ENCODE data around the gene CREB3L4. TPM values are rescaled to one million over a fixed set of nuclear protein-coding genes. Genes with fewer than 3 reads are reported as not detected.
"Not testable (repeated sequence)": the region's sequence is repeated elsewhere in the genome, so short reads cannot be mapped to it uniquely, and the experiment has no call there.

CREB3L4 gene
- total and polyA plus RNA-seq, 4 donors, result 4.3 to 16.5 (median 10.3) TPM

DNA sequence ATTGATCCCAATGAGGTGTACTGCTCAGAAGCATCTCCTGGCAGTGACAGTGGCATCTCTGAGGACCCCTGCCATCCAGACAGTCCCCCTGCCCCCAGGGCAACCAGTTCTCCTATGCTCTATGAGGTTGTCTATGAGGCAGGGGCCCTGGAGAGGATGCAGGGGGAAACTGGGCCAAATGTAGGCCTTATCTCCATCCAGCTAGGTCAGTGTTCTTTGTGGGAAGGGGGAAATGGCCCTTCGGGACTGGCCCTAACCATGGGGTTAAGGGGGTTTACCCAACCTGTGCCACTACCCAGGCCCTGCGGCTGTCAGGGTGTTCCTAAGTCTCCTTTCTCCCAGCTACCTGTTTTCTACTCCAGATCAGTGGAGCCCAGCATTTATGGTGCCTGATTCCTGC is 1.3 kb downstream of the CREB3L4 start:
- no peaks in the 10 kb centered on the region for H3K27me3 ChIP-seq (ENCODE audit: control insufficient read depth, insufficient read depth, low read length)
- H3K4me3 ChIP-seq (ENCODE audit: low read depth, low read length), result no peak overlapping the region
- DNase-seq (ENCODE audit: low read depth in 4 of 6, low spot score in 6 of 6), result no peak
- WGBS (ENCODE audit: insufficient coverage), result 90% methylated on average over 2 of the region's 2 CpGs
- no peak overlapping the region for H3K27ac ChIP-seq (ENCODE audit: low read depth, low read length)
- peaks cover 14% of the 10 kb centered on the region for H3K36me3 ChIP-seq (ENCODE audit: control insufficient read depth, insufficient read depth, low read length)
- no peaks in the 10 kb centered on the region for H3K9me3 ChIP-seq (ENCODE audit: control insufficient read depth, insufficient read depth, low read length)
- H3K4me1 ChIP-seq (ENCODE audit: control insufficient read depth, insufficient read depth, low read length), result peaks cover 23% of the 10 kb centered on the region

GRCh38 chr1:153970346-153970745 is 2.6 kb downstream of the CREB3L4 start:
- peaks cover 20% of the 10 kb centered on the region for H3K4me1 ChIP-seq (ENCODE audit: control insufficient read depth, insufficient read depth, low read length)
- 85% methylated on average over 2 of the region's 2 CpGs for WGBS (ENCODE audit: insufficient coverage)
- H3K36me3 ChIP-seq (ENCODE audit: control insufficient read depth, insufficient read depth, low read length), result peaks cover 18% of the 10 kb centered on the region
- H3K4me3 ChIP-seq (ENCODE audit: low read depth, low read length), result no peak overlapping the region
- H3K27ac ChIP-seq (ENCODE audit: low read depth, low read length), result no peak overlapping the region
- no peak for DNase-seq (ENCODE audit: low read depth in 4 of 6, low spot score in 6 of 6)
- H3K27me3 ChIP-seq (ENCODE audit: control insufficient read depth, insufficient read depth, low read length), result no peaks in the 10 kb centered on the region
- no peaks in the 10 kb centered on the region for H3K9me3 ChIP-seq (ENCODE audit: control insufficient read depth, insufficient read depth, low read length)

GRCh38 chr1:153973071-153973470 is 5.4 kb downstream of the CREB3L4 start:
- no peaks in the 10 kb centered on the region for H3K27me3 ChIP-seq (ENCODE audit: control insufficient read depth, insufficient read depth, low read length)
- DNase-seq (ENCODE audit: low read depth in 4 of 6, low spot score in 6 of 6), result no peak
- peaks cover 25% of the 10 kb centered on the region for H3K4me1 ChIP-seq (ENCODE audit: control insufficient read depth, insufficient read depth, low read length)
- no peak overlapping the region for H3K4me3 ChIP-seq (ENCODE audit: low read depth, low read length)
- no peaks in the 10 kb centered on the region for H3K9me3 ChIP-seq (ENCODE audit: control insufficient read depth, insufficient read depth, low read length)
- WGBS (ENCODE audit: insufficient coverage), result 87% methylated on average over 3 of the region's 3 CpGs
- H3K36me3 ChIP-seq (ENCODE audit: control insufficient read depth, insufficient read depth, low read length), result peaks cover 28% of the 10 kb centered on the region
- H3K27ac ChIP-seq (ENCODE audit: low read depth, low read length), result no peak overlapping the region

- Histone ChIP-seq H3K36me3 (ENCODE audit: control insufficient read depth, insufficient read depth, low read length) (peaks cover 28% of the 10 kb centered on the region), H3K27ac (ENCODE audit: low read depth, low read length) (no peak overlapping the region), H3K9me3 (ENCODE audit: control insufficient read depth, insufficient read depth, low read length) (no peaks in the 10 kb centered on the region), H3K27me3 (ENCODE audit: control insufficient read depth, insufficient read depth, low read length) (no peaks in the 10 kb centered on the region), H3K4me1 (ENCODE audit: control insufficient read depth, insufficient read depth, low read length) (peaks cover 20% of the 10 kb centered on the region), H3K4me3 (ENCODE audit: low read depth, low read length) (no peak overlapping the region)
- no peak for DNase-seq (ENCODE audit: low read depth in 4 of 6, low spot score in 6 of 6)
- WGBS (ENCODE audit: insufficient coverage), result 75% methylated on average over 7 of the region's 7 CpGs
Observed at GRCh38 chr1:153973525-153973924, 5.8 kb downstream of the CREB3L4 start.

DNA sequence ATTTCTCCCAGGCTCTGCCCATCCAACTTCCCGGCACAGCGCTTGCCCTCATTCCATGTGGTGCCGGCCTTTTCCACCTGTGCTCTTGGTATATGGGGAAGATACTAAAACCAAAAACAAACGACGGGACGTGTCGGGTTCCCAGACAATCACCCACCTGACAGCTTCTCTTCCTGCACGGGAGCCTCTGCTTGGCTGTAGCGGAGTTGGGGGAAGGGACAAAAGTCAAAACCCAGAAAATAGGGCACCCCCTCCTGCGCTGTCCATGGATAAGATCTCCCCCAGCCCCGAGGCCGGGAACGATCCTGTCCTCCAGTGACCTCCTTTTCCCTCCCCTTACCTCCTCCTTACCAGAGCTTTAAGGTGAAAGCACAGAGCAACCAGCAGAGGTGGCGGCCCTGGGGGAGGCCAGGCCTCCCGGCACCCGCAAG is 9.1 kb downstream of the CREB3L4 start:
- Histone ChIP-seq H3K9me3 (ENCODE audit: control insufficient read depth, insufficient read depth, low read length) (no peaks in the 10 kb centered on the region), H3K36me3 (ENCODE audit: control insufficient read depth, insufficient read depth, low read length) (peaks cover 30% of the 10 kb centered on the region), H3K4me3 (ENCODE audit: low read depth, low read length) (peak overlapping the region; percentile 87), H3K4me1 (ENCODE audit: control insufficient read depth, insufficient read depth, low read length) (peaks cover 13% of the 10 kb centered on the region), H3K27me3 (ENCODE audit: control insufficient read depth, insufficient read depth, low read length) (no peaks in the 10 kb centered on the region), H3K27ac (ENCODE audit: low read depth, low read length) (peak overlapping the region; percentile 25)
- WGBS (ENCODE audit: insufficient coverage), result 0% methylated on average over 7 of the region's 16 CpGs
- no peak for DNase-seq (ENCODE audit: low read depth in 4 of 6, low spot score in 6 of 6)

GRCh38 chr1:153977250-153978240 is 9.8 kb downstream of the CREB3L4 start, which contains the start of gene JTB:
Gene JTB, minus strand, starts transcription at chr1:153977674. Its CDS starts 422 bp downstream, at chr1:153977252.
- under 1% methylated on average over 68 of the region's 75 CpGs for WGBS (ENCODE audit: insufficient coverage)
- H3K27ac ChIP-seq (ENCODE audit: low read depth, low read length), result peak within 1 kb of the TSS; percentile 89
- peak in 5 of 6 donors; percentile 77 to 96 (median 84) for DNase-seq (ENCODE audit: low read depth in 4 of 6, low spot score in 6 of 6)

DNA sequence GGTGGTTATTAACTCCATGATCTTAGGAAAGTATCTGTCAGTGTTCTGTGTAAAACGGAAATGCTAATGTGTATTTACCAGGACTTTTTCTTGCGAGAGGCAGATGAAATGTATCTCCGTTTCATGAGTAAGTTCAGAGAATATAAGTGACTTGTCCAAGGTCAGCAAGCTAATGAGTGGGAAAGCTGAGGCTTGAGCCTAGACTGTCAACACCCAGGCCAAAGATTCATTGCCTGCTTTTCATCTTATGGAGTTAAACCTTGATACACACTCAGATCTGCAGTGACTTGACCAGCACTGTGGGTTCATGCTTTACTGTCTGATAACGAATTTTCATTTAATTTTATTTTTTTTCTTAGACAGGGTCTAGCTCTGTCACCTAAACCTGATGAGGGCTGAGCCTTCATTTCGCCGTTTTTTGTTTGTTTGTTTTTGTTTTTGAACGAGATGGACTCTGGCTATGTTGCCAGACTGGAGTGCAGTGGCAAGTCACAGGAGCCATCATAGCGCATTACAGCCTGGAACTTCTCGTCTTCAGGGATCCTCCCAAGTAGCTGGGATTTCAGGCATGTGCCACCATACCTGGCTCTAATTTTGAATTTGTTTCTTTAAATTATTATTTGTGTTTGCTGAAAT is 10.7 kb downstream of the CREB3L4 start:
- H3K27ac ChIP-seq (ENCODE audit: low read depth, low read length), result peak overlapping the region; percentile 89
- WGBS (ENCODE audit: insufficient coverage), result 73% methylated on average over 4 of the region's 9 CpGs
- H3K9me3 ChIP-seq (ENCODE audit: control insufficient read depth, insufficient read depth, low read length), result no peaks in the 10 kb centered on the region
- DNase-seq (ENCODE audit: low read depth in 4 of 6, low spot score in 6 of 6), result no peak
- H3K27me3 ChIP-seq (ENCODE audit: control insufficient read depth, insufficient read depth, low read length), result no peaks in the 10 kb centered on the region
- peaks cover 13% of the 10 kb centered on the region for H3K4me1 ChIP-seq (ENCODE audit: control insufficient read depth, insufficient read depth, low read length)
- H3K4me3 ChIP-seq (ENCODE audit: low read depth, low read length), result peak overlapping the region; percentile 87
- H3K36me3 ChIP-seq (ENCODE audit: control insufficient read depth, insufficient read depth, low read length), result peaks cover 27% of the 10 kb centered on the region

More at GRCh38 chr1:153977250-153978240, 9.8 kb downstream of the CREB3L4 start, which contains the start of gene JTB:
- H3K36me3 ChIP-seq (ENCODE audit: control insufficient read depth, insufficient read depth, low read length), result peaks cover 30% of the 10 kb centered on the region
- H3K27me3 ChIP-seq (ENCODE audit: control insufficient read depth, insufficient read depth, low read length), result no peaks in the 10 kb centered on the region
- H3K9me3 ChIP-seq (ENCODE audit: control insufficient read depth, insufficient read depth, low read length), result no peaks in the 10 kb centered on the region
- H3K4me3 ChIP-seq (ENCODE audit: low read depth, low read length), result peak within 1 kb of the TSS; percentile 87
- H3K4me1 ChIP-seq (ENCODE audit: control insufficient read depth, insufficient read depth, low read length), result peaks cover 13% of the 10 kb centered on the region

DNA sequence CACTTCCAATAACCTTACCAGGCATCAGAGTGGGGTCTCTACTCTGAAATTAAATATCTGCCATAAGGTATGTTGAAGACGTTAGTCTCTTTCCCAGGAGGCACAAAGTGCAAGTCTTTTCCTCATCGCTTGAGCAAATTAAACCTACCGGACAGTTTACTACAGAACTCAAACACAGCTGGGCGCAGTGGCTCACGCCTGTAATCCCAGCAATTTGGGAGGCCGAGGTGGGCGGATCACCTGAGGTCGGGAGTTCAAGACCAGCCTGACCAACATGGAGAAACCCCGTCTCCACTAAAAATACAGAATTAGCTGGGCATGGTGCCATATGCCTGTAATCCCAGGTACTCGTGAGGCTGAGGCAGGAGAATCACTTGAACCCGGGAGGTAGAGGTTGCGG is 11.4 kb downstream of the CREB3L4 start:
- not testable (repeated sequence) for H3K4me3 ChIP-seq (ENCODE audit: low read depth, low read length); H3K27ac ChIP-seq (ENCODE audit: low read depth, low read length); DNase-seq (ENCODE audit: low read depth in 4 of 6, low spot score in 6 of 6); H3K27me3 ChIP-seq (ENCODE audit: control insufficient read depth, insufficient read depth, low read length); H3K9me3 ChIP-seq (ENCODE audit: control insufficient read depth, insufficient read depth, low read length)
- Histone ChIP-seq H3K36me3 (ENCODE audit: control insufficient read depth, insufficient read depth, low read length) (peaks cover 20% of the 10 kb centered on the region), H3K4me1 (ENCODE audit: control insufficient read depth, insufficient read depth, low read length) (peaks cover 13% of the 10 kb centered on the region)
- WGBS (ENCODE audit: insufficient coverage), result 94% methylated on average over 7 of the region's 12 CpGs

DNA sequence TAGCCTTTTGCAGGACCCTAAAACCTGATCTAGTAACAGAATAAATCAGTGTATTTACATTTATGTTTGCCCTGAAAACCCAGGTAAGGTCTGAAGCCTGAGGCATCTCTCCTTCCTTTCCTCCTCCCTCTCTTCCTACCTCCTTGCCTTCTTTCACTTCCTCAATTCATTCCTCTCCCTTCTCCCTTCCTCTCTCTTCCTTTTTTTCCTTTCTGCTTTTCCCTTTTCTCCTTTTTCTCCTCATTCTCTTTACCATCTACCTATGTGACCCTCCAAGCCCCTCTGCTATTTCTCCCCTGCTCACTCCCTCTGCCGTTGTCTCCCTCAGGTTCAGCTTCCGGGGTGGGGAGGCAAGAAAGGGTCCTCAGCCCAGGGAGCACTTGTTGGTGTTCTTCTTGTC is 14.0 kb downstream of the CREB3L4 start:
- WGBS (ENCODE audit: insufficient coverage), result 100% methylated on average over 2 of the region's 2 CpGs
- DNase-seq (ENCODE audit: low read depth in 4 of 6, low spot score in 6 of 6); H3K4me3 ChIP-seq (ENCODE audit: low read depth, low read length); H3K27me3 ChIP-seq (ENCODE audit: control insufficient read depth, insufficient read depth, low read length); H3K36me3 ChIP-seq (ENCODE audit: control insufficient read depth, insufficient read depth, low read length); H3K27ac ChIP-seq (ENCODE audit: low read depth, low read length); H3K9me3 ChIP-seq (ENCODE audit: control insufficient read depth, insufficient read depth, low read length): not testable (repeated sequence)
- H3K4me1 ChIP-seq (ENCODE audit: control insufficient read depth, insufficient read depth, low read length), result peaks cover 14% of the 10 kb centered on the region

All from spinal cord (tissue), 10 donors.